Erythroblast (primary cell): Measurements from ENCODE around the gene MTG2.

Experiments
- DNase-seq, 2 experiments: peaks; one replicate each; lab custom pipeline; 2025; lab: John Stamatoyannopoulos, UW
- GATA1 ChIP-seq: IDR thresholded peaks from 2 replicates; pipeline ENCODE4 v1.6.1; 2011; ENCODE audit warnings: low read depth, mild to moderate bottlenecking, control low read depth, low read length, moderate library complexity
- POLR2A ChIP-seq: IDR thresholded peaks from 2 replicates; pipeline ENCODE4 v1.6.1; 2011; ENCODE audit warnings: mild to moderate bottlenecking, low read length

MTG2 gene

DNA sequence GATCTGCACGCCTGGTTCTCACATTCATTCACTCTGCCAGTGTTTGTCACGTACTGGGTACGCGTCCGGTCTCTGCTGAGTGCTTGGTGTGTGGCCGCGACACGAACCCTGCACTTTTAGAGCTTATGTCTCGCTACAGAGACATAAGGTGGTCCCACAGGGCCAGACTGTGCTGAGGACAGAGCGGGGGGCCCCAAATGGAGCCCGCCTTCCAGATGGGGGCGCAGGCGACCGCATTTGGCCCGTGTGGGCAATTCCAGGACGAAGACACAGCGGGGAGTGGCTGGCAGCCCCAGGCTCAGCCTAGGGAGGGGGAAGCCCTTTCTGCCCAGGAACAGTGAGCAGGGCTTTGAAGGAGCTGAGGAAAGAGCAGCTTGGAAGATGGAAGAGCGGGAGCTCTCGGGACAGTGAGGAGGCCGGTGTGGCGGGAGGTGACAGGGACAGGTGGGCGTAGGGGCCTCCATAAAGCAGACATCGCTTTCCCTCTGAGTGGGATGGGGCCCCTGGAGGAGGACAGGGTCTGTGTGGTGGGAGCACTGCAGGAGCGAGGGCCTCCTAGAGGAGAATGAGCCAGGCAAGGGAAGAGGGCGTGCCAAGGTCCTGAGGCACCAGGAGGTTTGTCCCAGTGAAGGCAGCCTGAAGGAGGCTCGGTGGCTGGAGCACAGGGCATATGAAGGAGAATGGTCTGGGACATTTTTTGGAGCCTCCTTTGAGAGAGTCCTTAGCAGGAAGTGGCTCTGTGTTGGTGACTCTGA is 7.8 kb upstream of the MTG2 start:
- no peak for DNase-seq
- no peak for TF ChIP-seq POLR2A
- TF ChIP-seq GATA1, result no peak

GRCh38 chr20:62175711-62176110 is 7.1 kb upstream of the MTG2 start:
- no peak for DNase-seq
- no peak for TF ChIP-seq GATA1
- TF ChIP-seq POLR2A, result no peak

DNA sequence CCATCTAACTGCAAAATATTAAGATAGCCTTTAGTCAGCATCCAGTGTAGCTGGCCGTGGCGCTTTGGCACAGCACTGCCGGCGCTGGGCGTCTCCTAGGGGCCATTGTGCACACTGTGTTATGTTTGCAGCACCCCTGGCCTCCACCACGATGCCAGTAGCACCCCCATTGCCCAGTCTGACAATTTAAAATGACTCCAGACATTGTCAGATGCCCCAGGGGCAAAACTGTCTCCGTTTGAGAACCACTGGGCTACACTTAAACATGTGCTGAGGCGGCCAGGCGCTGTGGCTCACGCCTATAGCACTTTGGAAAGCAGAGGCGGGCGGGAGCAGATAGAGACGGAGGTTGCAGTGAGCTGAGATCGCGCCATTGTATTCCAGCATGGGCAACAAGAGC is 6.0 kb upstream of the MTG2 start:
- DNase-seq, result no peak

GRCh38 chr20:62177307-62177706 is 5.5 kb upstream of the MTG2 start:
- no peak for DNase-seq
- TF ChIP-seq GATA1 (no peak), POLR2A (no peak)

More for the DNA sequence above, 6.0 kb upstream of the MTG2 start:
- TF ChIP-seq POLR2A (no peak), GATA1 (no peak)

- DNase-seq, result no peak
- TF ChIP-seq POLR2A (no peak), GATA1 (no peak)
Measured at GRCh38 chr20:62178316-62179161, 4.3 kb upstream of the MTG2 start.

DNA sequence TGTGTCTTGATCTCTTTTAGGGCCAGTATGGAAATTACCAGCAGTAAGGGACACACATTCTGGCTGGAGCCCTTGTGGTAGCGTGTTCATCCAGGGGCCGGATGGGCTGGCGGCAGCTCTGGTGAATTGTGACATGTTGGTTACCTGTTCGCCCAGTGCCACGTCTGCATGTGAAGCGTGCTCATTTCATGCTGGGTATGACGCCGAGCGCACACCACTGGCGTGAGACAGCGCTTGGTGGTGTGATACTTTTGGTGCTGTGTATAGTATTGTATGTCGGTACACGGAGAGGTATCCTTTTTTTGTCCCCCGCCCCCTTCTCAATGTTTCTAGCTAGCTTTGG is 3.7 kb upstream of the MTG2 start:
- no peak for TF ChIP-seq POLR2A
- no peak for TF ChIP-seq GATA1
- DNase-seq, result no peak

DNA sequence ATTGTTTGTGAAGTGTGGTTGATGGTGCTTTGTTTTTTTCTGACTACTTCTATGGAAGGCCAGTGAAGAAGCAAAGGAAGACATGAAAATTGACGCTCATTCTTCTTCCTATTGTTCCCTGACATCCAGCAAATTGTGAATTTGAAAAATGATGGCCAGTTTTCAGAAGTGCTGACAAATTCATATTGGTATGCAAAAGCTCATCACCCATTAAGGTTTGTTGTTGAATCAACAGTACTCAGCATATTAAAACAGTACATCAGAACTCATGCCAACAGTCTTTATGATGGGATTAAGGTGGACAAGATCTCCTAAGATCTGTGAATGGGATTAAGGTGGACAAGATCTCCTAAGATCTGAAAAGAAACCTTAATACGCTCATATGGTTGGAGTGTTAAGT is 1.0 kb upstream of the MTG2 start:
- no peak for TF ChIP-seq GATA1
- no peak for TF ChIP-seq POLR2A
- DNase-seq, result no peak

DNA sequence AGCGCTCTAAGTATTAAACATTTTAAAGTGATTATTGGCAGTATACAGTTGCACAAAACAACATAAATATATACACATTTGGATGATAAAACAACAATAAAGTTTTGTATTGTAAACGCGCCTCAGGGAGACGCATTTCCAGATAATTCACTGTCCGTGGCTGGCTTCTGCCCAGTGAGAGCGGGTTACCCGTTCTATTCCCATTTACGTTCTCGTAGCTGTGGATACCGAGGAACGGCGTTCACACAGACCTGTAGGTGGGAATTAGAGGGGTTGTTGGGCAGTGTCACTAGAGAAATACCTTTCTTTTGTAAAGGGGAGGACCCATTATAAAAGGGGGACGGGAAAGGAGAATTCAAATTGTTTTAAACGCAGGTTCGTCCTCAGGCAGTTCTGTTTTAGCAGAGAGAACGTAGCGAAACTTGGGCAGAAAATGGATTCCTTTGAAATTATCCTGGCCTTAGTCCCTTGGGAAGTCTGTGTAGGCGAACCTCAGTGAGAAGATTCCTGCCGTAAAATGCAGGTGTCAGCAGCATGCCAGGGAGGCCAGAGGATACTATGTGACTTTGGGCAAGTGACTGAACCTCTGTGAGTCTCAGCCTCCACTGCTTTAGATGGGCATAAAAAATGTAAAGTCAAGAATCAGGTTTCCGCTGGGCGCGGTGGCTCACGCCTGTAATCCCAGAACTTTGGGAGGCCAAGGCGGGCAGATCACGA is 756 bp downstream of the MTG2 start:
- TF ChIP-seq POLR2A (no peak), GATA1 (no peak)
- DNase-seq, result peak; percentile 55 to 67

DNA sequence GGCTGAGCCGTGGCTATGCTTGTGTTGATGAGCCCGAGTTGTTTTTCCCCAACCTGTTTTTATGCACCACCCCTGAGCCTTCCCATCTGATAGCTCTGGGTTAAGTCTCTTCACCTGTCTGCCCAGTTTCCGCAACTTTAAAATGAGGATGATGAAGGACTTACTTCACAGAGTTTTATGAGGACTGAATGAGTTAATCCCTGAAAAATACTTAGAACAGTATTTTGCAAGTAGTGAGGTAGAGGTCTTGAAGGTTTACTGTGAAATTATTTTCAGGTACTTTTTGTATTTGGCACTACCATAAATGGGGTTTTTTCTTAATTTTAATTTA is 3.2 kb downstream of the MTG2 start:
- no peak for TF ChIP-seq GATA1
- TF ChIP-seq POLR2A, result no peak
- no peak for DNase-seq

DNA sequence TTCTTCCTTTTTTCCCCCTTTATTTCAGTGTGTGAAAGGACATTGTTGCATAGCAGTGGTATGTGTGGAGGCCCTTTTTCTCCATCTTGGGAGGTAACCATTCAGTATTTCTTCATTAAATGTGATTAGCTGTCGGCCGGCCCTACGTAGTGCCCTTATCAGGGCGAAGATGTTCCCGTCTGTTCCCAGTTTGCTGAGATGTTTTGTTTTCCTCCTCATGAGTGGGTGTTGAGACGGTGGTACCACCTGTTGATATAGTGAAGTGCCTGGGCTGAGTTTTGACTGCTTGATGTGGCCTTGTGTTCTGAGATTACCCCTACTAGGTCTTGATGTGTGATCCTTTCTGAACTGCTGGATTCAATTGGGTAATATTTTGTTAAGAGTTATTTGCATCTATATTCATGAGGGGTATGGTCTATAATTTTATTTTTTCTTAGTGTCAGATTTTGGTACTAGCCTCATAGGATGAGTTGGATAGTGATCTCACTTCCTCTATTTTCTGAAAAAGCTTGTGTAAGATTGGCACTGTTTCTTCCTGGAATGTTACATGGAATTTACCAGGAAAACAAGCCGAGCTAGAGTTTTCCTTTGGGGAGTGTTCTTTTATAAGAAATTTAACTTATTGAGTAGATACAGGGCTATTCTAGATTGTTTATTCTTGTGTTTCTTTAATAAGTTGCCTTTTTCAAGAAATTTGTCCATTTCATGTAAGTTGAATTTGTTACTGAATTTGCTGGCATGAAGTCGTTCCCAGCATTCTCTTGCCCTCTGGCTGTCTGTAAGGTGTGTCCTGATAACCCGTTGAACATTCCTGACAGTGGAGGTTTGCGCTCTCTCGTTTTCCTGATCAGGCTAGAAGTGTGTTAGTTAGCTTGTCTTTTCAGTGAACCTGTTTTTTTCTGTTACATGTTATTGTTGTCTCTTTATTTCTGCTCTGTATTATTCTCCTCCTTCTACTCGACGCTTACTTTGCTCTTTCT is 4.3 kb downstream of the MTG2 start:
- TF ChIP-seq GATA1 (no peak), POLR2A (no peak)
- no peak for DNase-seq

DNA sequence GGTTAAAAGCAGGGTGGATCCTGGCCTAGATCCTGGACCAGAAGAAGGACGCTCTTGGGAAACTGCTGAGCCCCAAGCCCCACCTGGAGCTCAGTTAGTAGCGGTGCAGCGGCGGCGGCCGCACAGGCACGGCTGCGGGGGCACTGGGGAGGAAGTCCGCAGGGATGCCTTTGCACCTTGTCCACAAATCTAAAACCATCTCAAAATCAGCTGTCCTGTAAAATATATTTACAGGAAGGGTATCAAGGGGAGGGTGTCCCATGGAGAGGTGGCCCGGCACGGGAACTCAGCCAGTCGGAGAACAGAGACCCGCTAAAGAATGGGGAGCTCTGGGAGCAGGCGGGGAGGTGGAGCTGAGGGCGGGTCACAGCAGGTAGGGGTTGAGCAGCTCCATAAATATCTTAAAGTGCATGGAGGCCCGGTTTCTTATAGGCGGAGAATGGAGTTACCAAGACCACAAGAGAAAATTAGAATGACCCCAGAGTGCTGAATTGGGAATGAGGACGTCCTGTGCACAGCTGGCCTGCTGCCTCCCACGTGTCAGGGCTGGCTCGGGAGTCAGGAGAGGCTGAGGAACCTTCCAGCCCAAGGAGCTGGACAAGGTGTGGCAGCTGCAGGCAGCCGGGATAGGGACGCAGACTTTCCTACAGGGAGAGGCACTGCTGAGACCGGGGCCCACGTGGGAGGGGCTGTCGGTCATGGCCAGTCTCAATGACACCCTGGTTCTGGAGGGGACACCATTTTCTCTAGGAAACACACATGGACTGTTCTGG is 8.0 kb downstream of the MTG2 start:
- TF ChIP-seq GATA1 (no peak), POLR2A (no peak)
- DNase-seq, result no peak
